Naive B cell (primary cell): Measurements from ENCODE around the gene SORCS2. TPM values are rescaled to one million over a fixed set of nuclear protein-coding genes. Genes with fewer than 3 reads are reported as not detected.
A peak's percentile ranks its signal among the peaks of the same experiment; 100 is the strongest.

ENCODE experiments used
- ATAC-seq, 2 donors: fragments of 150-1000 bp; cut with Tn5 transposase; 2 replicates each; pipeline ENCODE4 v1.10.0; 2021; ENCODE audit warnings: low read depth in 2 of 2, mild to moderate bottlenecking in 2 of 2, moderate library complexity in 2 of 2
- DNase-seq: peaks from one replicate; pipeline ENCODE4 v3.0.0; 2022
- H3K27ac Mint-ChIP-seq, 6 donors: one replicate each; pipeline ENCODE4 v1.8.0; 2020 to 2022; ENCODE audit warnings: mild to moderate bottlenecking in 6 of 6, mixed read lengths in 6 of 6, moderate library complexity in 5 of 6, inconsistent platforms in 2 of 6
- H3K27me3 Mint-ChIP-seq, 3 donors: one replicate each; pipeline ENCODE4 v1.8.0; 2021 to 2022; ENCODE audit warnings: mixed read lengths in 3 of 3, mild to moderate bottlenecking in 1 of 3
- H3K36me3 Mint-ChIP-seq, 2 donors: one replicate each; pipeline ENCODE4 v1.8.0; 2020 to 2022; ENCODE audit warnings: mixed read lengths in 2 of 2, inconsistent platforms in 1 of 2, mild to moderate bottlenecking in 1 of 2
- H3K4me1 Mint-ChIP-seq, 3 donors: one replicate each; pipeline ENCODE4 v1.8.0; 2020 to 2022; ENCODE audit warnings: mixed read lengths in 3 of 3, inconsistent platforms in 1 of 3, mild to moderate bottlenecking in 1 of 3, moderate library complexity in 1 of 3
- H3K4me3 Mint-ChIP-seq, 8 donors: one replicate each; pipeline ENCODE4 v1.8.0; 2020 to 2022; ENCODE audit warnings: mild to moderate bottlenecking in 8 of 8, mixed read lengths in 8 of 8, moderate library complexity in 8 of 8, inconsistent platforms in 2 of 8
- H3K9me3 Mint-ChIP-seq, 7 donors: one replicate each; pipeline ENCODE4 v1.8.0; 2020 to 2022; ENCODE audit warnings: mixed read lengths in 7 of 7, mild to moderate bottlenecking in 5 of 7, inconsistent platforms in 2 of 7, moderate library complexity in 1 of 7
- polyA plus RNA-seq, 6 donors: library from polyadenylated mRNA; unstranded; fragments of 300-500 nt; fragmentation: Illumina TruSeq; gene quantifications; one replicate each; pipeline ENCODE4 v1.2.3, GENCODE V29; 2021; ENCODE audit warnings: low read depth in 6 of 6

Gene SORCS2
- polyA plus RNA-seq, 6 donors from 2014 or later = not detected

DNA sequence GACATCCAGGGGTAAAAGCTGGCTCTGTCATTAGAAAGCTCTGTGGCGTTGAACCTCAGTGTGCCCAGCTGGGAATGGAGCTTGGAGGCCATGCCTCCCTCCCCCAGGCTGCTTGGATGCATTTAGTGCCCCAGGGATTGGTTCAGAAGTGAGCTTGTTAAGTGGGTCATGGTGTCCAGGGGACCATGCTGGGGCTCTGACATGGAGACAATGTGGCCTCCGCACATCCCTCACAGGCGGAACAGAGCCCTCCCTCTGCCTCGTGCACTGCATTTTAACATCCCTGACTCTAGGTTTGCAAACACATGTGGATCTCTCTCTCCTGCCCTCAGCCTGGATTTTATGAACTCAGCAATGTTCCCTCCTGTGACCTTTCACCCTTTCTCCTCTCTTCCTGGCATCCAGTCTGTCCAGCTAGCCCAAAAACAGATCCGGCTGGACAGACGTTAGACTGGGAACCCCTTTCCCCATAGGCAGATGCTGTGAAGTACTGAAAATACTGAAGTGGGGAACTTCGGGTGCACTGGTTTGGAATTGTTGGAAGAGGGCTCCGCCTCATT is 81.5 kb downstream of the SORCS2 start:
- peak overlapping the region in 1 of 6 donors; percentile 1 for H3K27ac Mint-ChIP-seq
- H3K36me3 Mint-ChIP-seq = no peaks in the 10 kb centered on the region

DNA sequence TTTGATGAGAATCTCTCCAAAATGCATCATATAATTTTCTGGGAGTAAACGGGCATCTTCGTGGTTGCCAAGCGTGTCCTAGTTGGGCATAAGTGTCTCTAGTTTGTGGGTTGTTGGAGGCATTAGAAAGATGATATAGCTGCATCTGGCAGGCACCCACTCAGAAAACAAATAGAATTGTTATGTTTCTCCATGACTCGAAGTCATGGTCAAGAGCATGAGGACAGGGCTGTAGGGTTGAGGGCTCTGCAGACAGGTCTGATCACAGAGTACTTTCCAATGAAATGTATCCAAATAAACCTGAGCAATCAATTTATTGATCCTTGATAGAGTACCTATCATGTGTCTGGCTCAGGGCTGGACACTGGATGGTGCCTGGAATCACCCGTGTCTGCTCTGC is 82.7 kb downstream of the SORCS2 start:
- Mint-ChIP-seq H3K4me3 (no peak overlapping the region), H3K4me1 (no peaks in the 10 kb centered on the region), H3K9me3 (peaks cover 0 to 11% (median 4%) of the 10 kb centered on the region in 7 donors)

More for the DNA sequence above, 81.5 kb downstream of the SORCS2 start:
- Mint-ChIP-seq H3K27me3 (peaks cover 0 to 17% (median 1%) of the 10 kb centered on the region in 3 donors), H3K4me3 (no peak overlapping the region), H3K9me3 (peaks cover 0 to 11% (median 4%) of the 10 kb centered on the region in 7 donors), H3K4me1 (no peaks in the 10 kb centered on the region)
- DNase-seq = no peak
- ATAC-seq = no peak

DNA sequence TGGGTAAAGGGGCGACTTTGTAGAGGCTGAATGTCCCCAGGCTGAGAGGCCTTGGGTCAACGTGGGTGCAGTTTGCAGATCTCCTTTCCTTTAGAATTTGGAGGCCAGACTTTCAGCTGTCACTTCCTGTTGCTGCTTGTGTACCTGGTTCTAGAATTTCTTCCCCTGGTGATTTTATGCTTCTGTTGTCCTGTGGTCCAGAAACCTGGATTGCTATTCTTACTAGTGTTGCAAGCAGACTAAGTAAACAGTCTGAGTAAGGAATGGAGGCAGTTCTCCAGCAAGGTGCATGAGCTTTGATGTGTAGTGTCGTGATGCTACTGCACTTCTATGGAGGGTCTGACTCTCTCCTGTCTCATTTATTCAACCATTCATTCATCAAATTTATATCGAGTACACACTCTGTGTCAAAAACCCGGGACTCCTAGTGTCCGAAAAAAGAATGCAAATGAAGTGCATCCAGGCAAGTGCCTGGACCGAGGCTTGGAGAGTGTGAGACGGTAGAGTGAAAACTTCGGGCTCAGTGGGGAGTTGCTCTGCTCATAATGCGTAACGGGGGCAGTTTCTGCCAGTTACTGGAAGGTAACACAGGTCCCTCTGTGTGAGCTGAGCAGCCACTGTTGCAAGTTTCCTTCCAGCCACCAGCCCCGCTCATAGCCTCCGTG is 83.3 kb downstream of the SORCS2 start:
- Mint-ChIP-seq H3K27me3 (peaks cover 0 to 17% (median 0%) of the 10 kb centered on the region in 3 donors), H3K9me3 (peaks cover 0 to 11% (median 4%) of the 10 kb centered on the region in 7 donors), H3K36me3 (no peaks in the 10 kb centered on the region), H3K4me1 (no peaks in the 10 kb centered on the region), H3K27ac (no peak overlapping the region), H3K4me3 (no peak overlapping the region)
- no peak for DNase-seq
- no peak for ATAC-seq

More for the DNA sequence above, 82.7 kb downstream of the SORCS2 start:
- DNase-seq (no peak), ATAC-seq (no peak)
- Mint-ChIP-seq H3K27me3 (peaks cover 0 to 17% (median 0%) of the 10 kb centered on the region in 3 donors), H3K27ac (no peak overlapping the region), H3K36me3 (no peaks in the 10 kb centered on the region)

DNA sequence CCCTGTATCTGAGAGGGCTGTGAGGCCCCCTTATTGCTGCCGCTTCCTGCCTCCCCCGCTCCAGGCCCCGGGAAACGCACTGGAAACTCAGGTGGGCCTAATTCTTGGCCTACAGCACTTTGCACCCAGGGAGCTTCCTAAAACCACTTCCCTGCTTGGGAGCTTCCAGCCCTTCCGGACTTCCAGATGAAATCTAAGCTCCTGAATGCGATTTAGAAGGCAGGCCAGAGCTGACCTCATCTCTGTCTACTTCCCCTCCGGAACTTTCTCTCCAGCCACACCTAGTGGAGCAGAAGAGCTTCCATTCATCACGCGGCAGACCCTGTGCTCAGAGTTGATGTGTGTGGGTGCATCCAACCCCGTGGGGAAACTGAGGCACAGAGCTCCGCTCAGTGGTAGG is 84.2 kb downstream of the SORCS2 start:
- ATAC-seq (no peak), DNase-seq (no peak)
- Mint-ChIP-seq H3K4me3 (no peak overlapping the region), H3K36me3 (no peaks in the 10 kb centered on the region), H3K27me3 (peaks cover 0 to 17% (median 0%) of the 10 kb centered on the region in 3 donors), H3K9me3 (peaks cover 0 to 11% (median 4%) of the 10 kb centered on the region in 7 donors), H3K27ac (no peak overlapping the region), H3K4me1 (no peaks in the 10 kb centered on the region)

DNA sequence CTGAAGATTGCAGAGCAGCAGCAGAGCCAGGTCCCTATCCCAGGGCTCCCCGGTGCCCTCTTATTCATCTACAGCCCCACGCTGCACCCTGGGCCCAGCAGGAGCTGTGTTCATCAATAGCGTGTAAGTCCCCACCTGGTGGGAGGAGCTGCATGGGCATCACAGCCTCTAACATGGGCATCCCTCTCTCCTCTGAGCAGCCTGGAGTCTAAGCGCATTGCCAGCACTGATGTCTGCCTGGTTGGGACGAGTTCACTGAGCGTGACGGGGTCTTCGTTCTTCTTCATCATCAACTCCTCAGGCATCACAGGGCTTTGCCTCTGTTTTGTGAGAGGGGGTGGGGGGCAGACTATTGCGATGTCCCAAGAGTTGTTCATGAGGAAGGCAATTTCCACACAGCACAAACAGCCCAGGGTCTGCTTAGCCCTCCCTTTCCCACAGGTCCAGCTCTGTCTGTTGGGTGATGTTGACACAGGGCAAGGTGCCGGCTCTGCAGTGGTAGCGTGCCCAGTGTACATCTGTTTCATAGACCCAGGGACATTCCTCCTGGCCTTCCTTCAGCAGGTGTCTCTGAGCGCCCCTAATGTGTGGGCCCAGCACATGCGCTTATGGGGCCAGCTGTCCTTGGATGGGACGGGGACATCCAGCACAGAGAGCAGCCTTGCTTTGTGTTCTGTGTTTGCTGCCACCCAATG is 85.9 kb downstream of the SORCS2 start:
- no peak overlapping the region for H3K4me3 Mint-ChIP-seq
- no peak overlapping the region for H3K27ac Mint-ChIP-seq
- no peaks in the 10 kb centered on the region for H3K36me3 Mint-ChIP-seq
- H3K27me3 Mint-ChIP-seq = peaks cover 0 to 19% (median 3%) of the 10 kb centered on the region in 3 donors
- no peaks in the 10 kb centered on the region for H3K4me1 Mint-ChIP-seq
- peaks cover 0 to 12% (median under 1%) of the 10 kb centered on the region in 7 donors for H3K9me3 Mint-ChIP-seq
- no peak for ATAC-seq
- DNase-seq = no peak

DNA sequence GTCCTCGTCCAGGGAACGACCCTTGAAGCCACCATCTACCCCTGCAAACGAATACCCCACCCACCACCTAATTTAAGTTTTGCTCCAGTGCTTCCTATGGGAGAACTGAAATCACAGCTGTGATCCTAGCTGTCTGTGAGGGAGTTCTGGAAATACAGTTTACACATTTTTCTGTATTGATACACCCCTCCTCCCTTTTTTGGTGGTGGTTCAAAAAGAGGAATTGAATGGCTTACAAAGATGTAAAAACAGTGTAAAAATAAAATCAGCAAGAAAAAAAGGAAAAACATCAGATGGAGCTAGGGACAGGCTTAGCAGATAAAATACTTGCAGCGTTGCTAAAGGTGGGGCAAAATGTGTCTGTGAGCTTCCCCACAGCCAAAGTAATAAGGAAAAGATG is 86.6 kb downstream of the SORCS2 start:
- H3K9me3 Mint-ChIP-seq = peaks cover 0 to 9% (median 0%) of the 10 kb centered on the region in 7 donors
- no peak for DNase-seq
- no peaks in the 10 kb centered on the region for H3K36me3 Mint-ChIP-seq
- no peak overlapping the region for H3K27ac Mint-ChIP-seq
- H3K4me1 Mint-ChIP-seq = no peaks in the 10 kb centered on the region
- ATAC-seq = no peak
- H3K27me3 Mint-ChIP-seq = peaks cover 0 to 14% (median 3%) of the 10 kb centered on the region in 3 donors
- no peak overlapping the region for H3K4me3 Mint-ChIP-seq

DNA sequence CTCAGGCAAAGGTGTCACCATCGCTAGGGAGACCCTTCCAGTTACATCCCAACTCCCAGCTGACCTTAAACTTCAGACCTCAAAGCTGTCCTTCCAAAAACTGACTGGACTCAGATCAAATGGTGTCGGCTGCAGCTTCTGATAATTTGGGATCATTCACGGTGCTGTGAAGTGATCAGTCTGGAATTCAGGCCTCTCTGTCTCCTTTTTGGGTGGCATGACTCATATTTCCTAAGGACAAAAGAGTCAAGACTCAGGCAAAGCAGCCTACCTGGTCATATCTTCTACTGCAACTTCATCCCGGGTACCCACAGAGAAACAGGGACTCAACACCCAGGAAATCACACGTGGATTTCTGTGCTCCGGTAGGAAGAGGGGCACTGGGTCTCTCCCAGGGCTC is 87.6 kb downstream of the SORCS2 start:
- DNase-seq (no peak), ATAC-seq (no peak)
- Mint-ChIP-seq H3K4me1 (no peaks in the 10 kb centered on the region), H3K36me3 (no peaks in the 10 kb centered on the region), H3K9me3 (peaks cover 0 to 5% (median 0%) of the 10 kb centered on the region in 7 donors), H3K27me3 (peaks cover 0 to 10% (median 3%) of the 10 kb centered on the region in 3 donors), H3K27ac (no peak overlapping the region), H3K4me3 (no peak overlapping the region)

DNA sequence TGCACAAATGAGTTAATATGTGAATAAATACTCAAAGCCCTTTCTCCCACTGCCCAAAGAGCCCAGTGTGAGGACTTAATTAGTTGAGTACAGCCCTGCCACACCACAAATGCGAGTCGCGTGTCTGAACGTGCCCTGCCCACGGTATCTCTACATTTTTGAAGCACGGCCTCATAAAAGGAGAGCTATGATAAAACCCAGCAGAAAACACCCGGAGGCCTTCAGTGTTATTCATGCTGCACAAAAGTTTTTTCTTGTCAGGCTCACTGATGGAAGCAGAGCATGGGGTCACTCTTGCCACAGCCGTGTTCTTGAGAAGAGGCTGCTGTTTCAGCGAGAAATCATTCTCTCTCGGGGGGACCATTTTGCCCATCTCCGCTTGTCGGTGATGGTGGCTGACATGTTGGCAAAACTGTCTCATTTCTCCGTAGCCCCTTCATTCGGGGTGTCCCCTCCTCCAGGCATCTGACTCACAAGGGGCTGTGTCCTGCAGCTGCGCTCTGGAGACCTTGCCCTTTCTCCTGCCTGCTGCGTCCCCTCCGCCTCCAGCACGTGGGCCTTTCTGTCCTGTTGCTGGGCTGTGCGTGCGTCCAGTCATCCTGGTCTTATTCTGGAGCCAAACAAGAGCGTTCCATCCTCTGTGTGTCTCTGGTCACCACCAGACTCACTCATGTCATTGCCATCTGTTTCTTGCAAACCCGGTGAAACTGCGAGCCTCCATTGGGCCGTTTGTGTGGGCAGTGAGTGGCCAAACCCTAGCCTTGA is 88.8 kb downstream of the SORCS2 start:
- Mint-ChIP-seq H3K36me3 (no peaks in the 10 kb centered on the region), H3K9me3 (peaks cover 0 to 5% (median 0%) of the 10 kb centered on the region in 7 donors), H3K27me3 (peaks cover 3 to 14% (median 4%) of the 10 kb centered on the region in 3 donors), H3K4me3 (no peak overlapping the region), H3K27ac (no peak overlapping the region), H3K4me1 (no peaks in the 10 kb centered on the region)
- ATAC-seq (no peak), DNase-seq (no peak)

DNA sequence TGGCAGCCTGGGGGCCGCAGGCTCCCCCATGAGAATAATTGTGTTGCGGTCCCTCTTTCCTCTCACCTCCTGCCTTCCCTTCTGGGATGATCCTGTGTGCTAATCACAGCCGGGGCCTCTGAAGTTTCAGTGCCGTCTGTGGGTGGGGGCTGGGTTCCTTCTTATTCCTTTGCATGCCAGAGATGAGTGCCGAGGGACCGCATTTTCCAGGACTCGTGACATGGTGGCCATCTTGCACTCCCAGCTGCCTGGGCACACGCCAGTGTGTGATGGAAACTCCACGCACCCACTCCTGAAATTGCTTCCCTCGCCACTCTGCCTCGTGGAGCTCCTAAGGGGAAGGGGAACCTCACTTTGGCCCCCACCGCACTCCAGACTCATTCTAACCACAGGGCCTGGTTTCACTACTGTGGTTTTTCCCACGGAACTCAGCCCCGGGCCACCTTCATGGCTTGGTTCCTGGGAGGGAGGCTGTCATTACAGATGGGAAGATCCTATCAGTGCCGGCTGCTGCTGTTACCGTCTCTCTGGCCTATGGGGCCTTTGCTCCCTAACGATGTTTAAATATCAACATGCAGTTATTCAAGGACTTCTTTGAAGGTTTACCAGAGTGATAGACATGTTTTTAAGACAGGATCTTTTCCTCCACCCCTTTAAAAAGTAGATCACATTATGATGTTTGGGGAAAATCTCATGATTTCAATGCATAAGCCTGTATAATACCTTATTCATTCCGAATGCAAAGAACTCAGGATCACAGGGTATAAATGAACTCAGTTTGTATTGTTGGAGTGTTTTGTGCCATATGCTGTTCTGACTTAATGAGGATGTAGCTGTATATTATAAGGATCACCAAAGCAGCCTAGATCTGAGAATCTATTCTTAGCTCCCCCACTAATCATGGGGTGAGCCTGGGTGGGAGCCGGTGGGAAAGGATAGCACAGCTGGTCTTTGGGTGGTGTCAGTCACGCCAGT is 89.6 kb downstream of the SORCS2 start:
- no peak for ATAC-seq
- peak overlapping the region in 1 of 6 donors; percentile 4 for H3K27ac Mint-ChIP-seq
- H3K9me3 Mint-ChIP-seq = peaks cover 0 to 5% (median 0%) of the 10 kb centered on the region in 7 donors
- DNase-seq = no peak
- no peaks in the 10 kb centered on the region for H3K36me3 Mint-ChIP-seq
- H3K4me1 Mint-ChIP-seq = no peaks in the 10 kb centered on the region
- H3K4me3 Mint-ChIP-seq = no peak overlapping the region
- peaks cover 3 to 21% (median 10%) of the 10 kb centered on the region in 3 donors for H3K27me3 Mint-ChIP-seq

DNA sequence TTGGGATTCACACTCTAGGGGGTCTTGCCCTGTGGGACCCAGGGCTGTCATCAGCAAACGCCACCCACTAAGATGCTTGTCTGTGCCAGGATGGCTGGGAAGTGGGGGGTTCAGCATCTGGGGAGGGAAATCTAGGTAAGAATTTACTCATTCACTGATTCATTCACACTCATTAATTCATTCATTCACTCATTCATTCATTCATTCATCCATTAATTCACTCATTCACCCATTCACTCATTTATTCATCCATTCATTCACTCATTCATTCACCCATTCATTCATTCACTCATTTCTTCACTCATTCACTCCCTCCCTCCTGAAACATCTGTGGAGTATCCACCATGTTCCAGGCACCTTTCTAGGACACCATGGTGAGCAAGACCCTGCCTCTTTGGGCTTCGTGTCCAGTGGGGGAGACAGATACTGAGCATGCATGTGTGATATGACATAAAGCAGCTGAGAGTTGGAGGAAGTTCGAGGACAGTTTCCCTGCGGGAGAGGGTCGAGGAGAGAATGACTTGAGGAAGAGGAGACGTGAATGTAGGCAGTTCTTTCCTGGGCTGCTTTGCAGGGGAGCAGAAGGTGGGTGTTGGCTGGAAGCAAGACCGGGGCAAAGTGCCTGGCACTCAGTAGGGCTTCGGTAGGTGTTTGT is 90.6 kb downstream of the SORCS2 start:
- Mint-ChIP-seq H3K4me3 (no peak overlapping the region), H3K4me1 (no peaks in the 10 kb centered on the region), H3K9me3 (peaks cover 0 to 5% (median 0%) of the 10 kb centered on the region in 7 donors), H3K36me3 (no peaks in the 10 kb centered on the region), H3K27me3 (peaks cover 3 to 21% (median 19%) of the 10 kb centered on the region in 3 donors), H3K27ac (no peak overlapping the region)
- no peak for DNase-seq
- ATAC-seq = no peak

DNA sequence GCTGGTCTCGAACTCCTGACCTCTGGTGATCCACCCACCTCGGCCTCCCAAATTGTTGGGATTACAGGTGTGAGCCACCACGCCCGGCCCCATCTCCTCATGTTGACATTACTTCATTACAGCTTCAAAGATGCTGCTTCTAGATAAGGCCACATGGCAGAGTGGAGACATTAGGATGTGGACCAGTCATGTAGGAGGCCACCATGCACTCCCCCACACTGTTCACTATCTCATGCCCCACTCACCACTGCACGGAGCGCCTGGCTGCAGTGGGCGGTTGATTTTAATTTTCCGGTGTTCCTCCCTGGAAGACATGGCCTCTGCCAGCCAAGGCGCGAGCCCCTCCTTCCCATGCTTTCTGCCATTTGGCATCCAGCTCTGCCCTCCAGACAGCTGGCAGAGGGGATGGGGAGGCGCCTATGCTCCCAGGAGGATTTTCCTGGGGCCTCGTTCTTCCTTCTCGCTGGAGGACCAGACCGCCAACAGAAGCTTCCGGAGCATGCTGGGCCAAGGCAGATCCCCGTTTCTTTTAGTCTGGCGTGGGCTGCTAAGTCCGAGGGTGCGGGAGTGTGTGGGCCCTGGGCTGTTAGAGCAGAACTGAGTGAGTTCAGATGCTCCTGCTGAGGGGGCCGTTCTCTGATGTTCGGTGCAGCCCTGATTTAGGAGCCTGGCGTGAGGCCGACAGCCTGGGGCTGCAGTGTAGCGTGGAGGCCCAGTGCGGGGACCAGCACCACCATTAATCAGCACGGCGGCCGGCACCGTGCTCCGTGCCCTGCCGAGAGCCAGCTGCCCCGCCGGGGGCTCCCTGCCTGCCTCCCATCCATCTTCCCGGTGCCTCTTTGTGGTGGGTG is 93.1 kb downstream of the SORCS2 start:
- Mint-ChIP-seq H3K9me3 (peaks cover 0 to 5% (median 2%) of the 10 kb centered on the region in 7 donors), H3K4me1 (no peaks in the 10 kb centered on the region), H3K27ac (no peak overlapping the region), H3K4me3 (no peak overlapping the region), H3K36me3 (no peaks in the 10 kb centered on the region), H3K27me3 (peaks cover 3 to 31% (median 29%) of the 10 kb centered on the region in 3 donors)
- ATAC-seq (no peak), DNase-seq (no peak)
